SU-DHL-6 (cell line): ENCODE data around the gene CCDC92B.

Experiments used
- H2AFZ ChIP-seq: fragments of 200-600 bp; sonication (generic); 2 replicates; pipeline ENCODE4 v1.6.1; 2014; ENCODE audit warnings: low read depth, mild to moderate bottlenecking, moderate library complexity, mixed read lengths, antibody characterized with exemption, low read length; ENCODE audit not compliant: severe bottlenecking
- H3F3A ChIP-seq: fragments of 200-600 bp; shearing (Covaris generic); 2 replicates; pipeline ENCODE4 v1.6.0; 2016; ENCODE audit warnings: antibody characterized with exemption, mild to moderate bottlenecking; ENCODE audit not compliant: insufficient read depth
- H3K27ac ChIP-seq: fragments of 200-600 bp; sonication (generic); 2 replicates; pipeline ENCODE4 v1.5.1; 2016; ENCODE audit warnings: low read depth, mild to moderate bottlenecking, low read length, moderate library complexity, mixed read lengths
- H3K27me3 ChIP-seq: fragments of 200-600 bp; sonication (generic), shearing (Covaris generic); 2 replicates; pipeline ENCODE4 v1.6.0; 2014; ENCODE audit warnings: mild to moderate bottlenecking, low read length
- H3K36me3 ChIP-seq: fragments of 200-600 bp; sonication (generic); 2 replicates; pipeline ENCODE4 v1.6.1; 2014; ENCODE audit warnings: mild to moderate bottlenecking, low read length, mixed read lengths
- H3K4me2 ChIP-seq: fragments of 300-600, 200-600 bp; shearing (Covaris generic), sonication (generic); 2 replicates; pipeline ENCODE4 v1.6.0; 2014; ENCODE audit warnings: low read length, low read depth, mild to moderate bottlenecking; ENCODE audit not compliant: poor library complexity, severe bottlenecking
- H3K4me3 ChIP-seq: fragments of 200-600 bp; sonication (generic); 2 replicates; pipeline ENCODE4 v1.5.1; 2014; ENCODE audit warnings: antibody characterized with exemption, low read length, mild to moderate bottlenecking, mixed read lengths; ENCODE audit not compliant: insufficient read depth, poor library complexity, severe bottlenecking
- H3K79me2 ChIP-seq: fragments of 200-600 bp; sonication (generic); 2 replicates; pipeline ENCODE4 v1.6.1; 2014; ENCODE audit warnings: mild to moderate bottlenecking, low read length, moderate library complexity; ENCODE audit not compliant: insufficient read depth
- H3K9ac ChIP-seq: fragments of 200-600 bp; sonication (generic); 2 replicates; pipeline ENCODE4 v1.7.0; 2014; ENCODE audit warnings: mild to moderate bottlenecking, low read length
- H3K9me2 ChIP-seq: fragments of 200-600 bp; sonication (generic); replicated peaks from 2 replicates; pipeline ENCODE4 v1.6.1; 2014; ENCODE audit warnings: low read length; ENCODE audit not compliant: insufficient read depth
- H3K9me3 ChIP-seq: fragments of 200-600 bp; sonication (generic); 2 replicates; pipeline ENCODE4 v1.6.1; 2014; ENCODE audit warnings: low read length, mixed read lengths; ENCODE audit not compliant: insufficient read depth
- H4K20me1 ChIP-seq: fragments of 200-600 bp; sonication (generic); 2 replicates; pipeline ENCODE4 v1.6.1; 2014; ENCODE audit warnings: low read depth, mild to moderate bottlenecking, antibody characterized with exemption, low read length, moderate library complexity, mixed read lengths
- CTCF ChIP-seq: fragments of 200-600 bp; sonication (generic); IDR thresholded peaks from one replicate; pipeline ENCODE4 v1.5.1; 2017; ENCODE audit warnings: antibody characterized with exemption, mild to moderate bottlenecking, low read length, moderate library complexity; ENCODE audit not compliant: insufficient read depth, poor library complexity, severe bottlenecking
- EZH2phosphoT487 ChIP-seq: fragments of 200-600 bp; sonication (generic), shearing (Covaris generic); conservative IDR thresholded peaks from 2 replicates; pipeline ENCODE4 v1.6.1; 2018; ENCODE audit warnings: mild to moderate bottlenecking, antibody characterized with exemption, low read length, moderate library complexity, mixed read lengths

The CCDC92B gene

GRCh38 chr17:2709183-2709661 is 40.2 kb downstream of the CCDC92B start:
- TF ChIP-seq EZH2phosphoT487, result no peak
- TF ChIP-seq CTCF, result no peak
- no peaks in the 10 kb centered on the region; the same call in 1 of the 2 replicates for H4K20me1 ChIP-seq
- H2AFZ ChIP-seq, result no peak overlapping the region
- H3K9ac ChIP-seq, result peak overlapping the region; percentile 66
- peak overlapping the region; percentile 35 for H3K27ac ChIP-seq
- peaks cover 71% of the 10 kb centered on the region for H3K79me2 ChIP-seq
- H3F3A ChIP-seq, result no peaks in the 10 kb centered on the region
- H3K36me3 ChIP-seq, result no peaks in the 10 kb centered on the region
- peak overlapping the region; percentile 77 for H3K4me2 ChIP-seq
- H3K9me2 ChIP-seq, result no peaks in the 10 kb centered on the region
- H3K9me3 ChIP-seq, result no peaks in the 10 kb centered on the region
- H3K4me3 ChIP-seq, result peak overlapping the region; percentile 56
- no peaks in the 10 kb centered on the region for H3K27me3 ChIP-seq

GRCh38 chr17:2708585-2709182 is 40.8 kb downstream of the CCDC92B start:
- H3K9me3 ChIP-seq, result no peaks in the 10 kb centered on the region
- no peak overlapping the region for H2AFZ ChIP-seq
- peak overlapping the region; percentile 66 for H3K9ac ChIP-seq
- peak overlapping the region; percentile 56 for H3K4me3 ChIP-seq
- H3K27me3 ChIP-seq, result no peaks in the 10 kb centered on the region
- peak overlapping the region; percentile 35 for H3K27ac ChIP-seq
- no peaks in the 10 kb centered on the region for H3K9me2 ChIP-seq
- no peaks in the 10 kb centered on the region for H3K36me3 ChIP-seq
- no peaks in the 10 kb centered on the region for H3F3A ChIP-seq
- TF ChIP-seq EZH2phosphoT487, result no peak
- TF ChIP-seq CTCF, result no peak
- no peaks in the 10 kb centered on the region; the same call in 1 of the 2 replicates for H4K20me1 ChIP-seq
- peaks cover 74% of the 10 kb centered on the region for H3K79me2 ChIP-seq
- H3K4me2 ChIP-seq, result peak overlapping the region; percentile 77

GRCh38 chr17:2707721-2708584 is 41.5 kb downstream of the CCDC92B start:
- Histone ChIP-seq H3F3A (no peaks in the 10 kb centered on the region), H3K9ac (0 out of 2 replicates have a peak overlapping the region, but pooled peaks have one; percentile 15), H3K79me2 (peaks cover 74% of the 10 kb centered on the region), H2AFZ (no peak overlapping the region), H3K27ac (no peak overlapping the region), H3K4me2 (peak overlapping the region; percentile 77), H3K27me3 (no peaks in the 10 kb centered on the region), H3K9me3 (no peaks in the 10 kb centered on the region), H3K36me3 (no peaks in the 10 kb centered on the region), H3K9me2 (no peaks in the 10 kb centered on the region), H3K4me3 (no peak overlapping the region), H4K20me1 (no peaks in the 10 kb centered on the region; the same call in 1 of the 2 replicates)
- TF ChIP-seq CTCF (peak; percentile 31), EZH2phosphoT487 (no peak)
